ENCODE data around the gene THAP9. TPM values are rescaled to one million over a fixed set of nuclear protein-coding genes. Genes with fewer than 3 reads are reported as not detected.

The THAP9 gene
- total and polyA plus RNA-seq, 7 donors: 0.60 to 7.5 (median 3.9) TPM

DNA sequence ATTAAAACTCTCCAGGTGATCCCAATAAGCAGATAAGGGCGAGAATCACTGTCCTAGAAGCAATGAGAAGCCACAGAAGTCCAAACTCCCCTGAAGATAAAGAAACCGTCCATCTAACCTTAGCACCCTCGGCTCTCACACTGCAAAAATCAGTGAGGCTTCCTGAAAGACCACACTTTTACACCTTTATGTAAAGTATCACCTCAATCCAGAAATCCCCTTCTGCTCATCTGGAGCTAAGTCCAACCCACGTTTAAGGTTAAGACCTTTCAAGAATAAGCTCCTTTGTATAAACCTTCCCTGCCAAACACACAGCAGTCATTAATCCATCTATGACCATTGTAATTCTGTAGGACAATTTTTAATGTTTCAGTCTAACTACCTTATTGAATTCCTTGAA is 68.4 kb downstream of the THAP9 start:
- TF ChIP-seq EP300 (IDR thresholded peaks at IDR 0.05) (no peak), POLR2AphosphoS5 (IDR thresholded peaks at IDR 0.05) (no peak), POLR2A (IDR thresholded peaks at IDR 0.05) (no peak)
- TF ChIP-seq, protein P1, sequence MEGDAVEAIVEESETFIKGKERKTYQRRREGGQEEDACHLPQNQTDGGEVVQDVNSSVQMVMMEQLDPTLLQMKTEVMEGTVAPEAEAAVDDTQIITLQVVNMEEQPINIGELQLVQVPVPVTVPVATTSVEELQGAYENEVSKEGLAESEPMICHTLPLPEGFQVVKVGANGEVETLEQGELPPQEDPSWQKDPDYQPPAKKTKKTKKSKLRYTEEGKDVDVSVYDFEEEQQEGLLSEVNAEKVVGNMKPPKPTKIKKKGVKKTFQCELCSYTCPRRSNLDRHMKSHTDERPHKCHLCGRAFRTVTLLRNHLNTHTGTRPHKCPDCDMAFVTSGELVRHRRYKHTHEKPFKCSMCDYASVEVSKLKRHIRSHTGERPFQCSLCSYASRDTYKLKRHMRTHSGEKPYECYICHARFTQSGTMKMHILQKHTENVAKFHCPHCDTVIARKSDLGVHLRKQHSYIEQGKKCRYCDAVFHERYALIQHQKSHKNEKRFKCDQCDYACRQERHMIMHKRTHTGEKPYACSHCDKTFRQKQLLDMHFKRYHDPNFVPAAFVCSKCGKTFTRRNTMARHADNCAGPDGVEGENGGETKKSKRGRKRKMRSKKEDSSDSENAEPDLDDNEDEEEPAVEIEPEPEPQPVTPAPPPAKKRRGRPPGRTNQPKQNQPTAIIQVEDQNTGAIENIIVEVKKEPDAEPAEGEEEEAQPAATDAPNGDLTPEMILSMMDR (IDR thresholded peaks at IDR 0.05): no peak
- H3K36me3 ChIP-seq: peaks cover 0 to 49% (median 5%) of the 10 kb centered on the region in 4 donors

DNA sequence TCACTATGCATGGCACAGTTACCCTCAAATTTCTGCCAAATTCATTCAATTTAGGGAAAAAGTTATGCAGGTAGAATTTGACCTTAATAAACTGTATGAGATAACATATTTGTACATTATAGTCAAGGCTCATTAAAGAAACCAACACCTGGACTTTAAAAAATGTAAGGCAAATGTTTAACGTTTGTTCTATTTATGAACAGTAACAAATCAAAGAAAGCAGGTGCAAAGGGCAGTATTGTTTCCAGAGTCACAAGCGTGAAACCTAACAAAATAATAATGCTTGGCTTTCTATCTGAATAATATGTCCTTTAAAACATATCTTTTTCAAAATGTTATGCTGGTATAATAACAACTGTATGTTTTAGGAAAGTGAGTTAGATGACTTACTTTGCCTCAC is 68.9 kb downstream of the THAP9 start:
- intact Hi-C loops (cut with DNase I): no loop called here
- WGBS, 2 donors: 17 to 55% methylated on average over 2 of the region's 2 CpGs

More for the DNA sequence above, 68.4 kb downstream of the THAP9 start:
- intact Hi-C loops (cut with DNase I): no loop called here
- 32 to 71% methylated on average over 4 of the region's 4 CpGs for WGBS, 2 donors
- no peak for DNase-seq
- Histone ChIP-seq H3K9me3 (no peaks in the 10 kb centered on the region), H3K27ac (no peak overlapping the region), H3K4me3 (no peak overlapping the region), H3K27me3 (no peaks in the 10 kb centered on the region), H3K4me1 (no peaks in the 10 kb centered on the region)

More for the DNA sequence above, 68.9 kb downstream of the THAP9 start:
- no peak overlapping the region for H3K27ac ChIP-seq
- no peaks in the 10 kb centered on the region for H3K27me3 ChIP-seq
- DNase-seq: no peak
- H3K4me3 ChIP-seq: no peak overlapping the region
- TF ChIP-seq EP300 (IDR thresholded peaks at IDR 0.05): no peak
- no peak for TF ChIP-seq POLR2AphosphoS5 (IDR thresholded peaks at IDR 0.05)
- TF ChIP-seq, protein P1 (IDR thresholded peaks at IDR 0.05): no peak
- no peak for TF ChIP-seq POLR2A (IDR thresholded peaks at IDR 0.05)
- H3K4me1 ChIP-seq: no peaks in the 10 kb centered on the region
- peaks cover 0 to 50% (median 5%) of the 10 kb centered on the region in 4 donors for H3K36me3 ChIP-seq
- H3K9me3 ChIP-seq: no peaks in the 10 kb centered on the region

Small RNAs within 50 kb of the gene (small RNA-seq; reads per million reads assigned to genes)
- gene RF00019: 0 reads per million in 3 donors

Other genes starting within 250 kb of the THAP9 start
- 10 to 100 TPM; 27.3 to 30.7 (median 29.0) TPM for gene SCD5, start 101.9 kb upstream of the THAP9 start, total RNA-seq
- 1 to 10 TPM in 2 of 3 donors, under 1 TPM in 1; 0.69 to 4.7 (median 1.2) TPM for gene SCD5, start 101.9 kb upstream of the THAP9 start, polyA plus RNA-seq
- 100 to 1,000 TPM; 121 to 197 (median 132) TPM for gene SEC31A, start 9.6 kb upstream of the THAP9 start, total RNA-seq
- 10 to 100 TPM; 67.9 to 84.8 (median 82.7) TPM for gene SEC31A, start 9.6 kb upstream of the THAP9 start, polyA plus RNA-seq
- 1 to 10 TPM; 5.0 to 10.0 (median 8.4) TPM for gene LIN54, start 110.1 kb downstream of the THAP9 start, total RNA-seq
- gene LIN54, start 110.1 kb downstream of the THAP9 start, polyA plus RNA-seq: 1 to 10 TPM; 4.6 to 6.5 (median 4.8) TPM
- 10 to 100 TPM; 33.0 to 64.6 (median 53.8) TPM for gene COPS4, start 134.4 kb downstream of the THAP9 start, total RNA-seq
- 10 to 100 TPM; 28.9 to 31.0 (median 30.0) TPM for gene COPS4, start 134.4 kb downstream of the THAP9 start, polyA plus RNA-seq
- 1 to 10 TPM in 3 of 4 donors, under 1 TPM in 1; 0.71 to 4.2 (median 1.7) TPM for gene PLAC8, start 214.0 kb downstream of the THAP9 start, total RNA-seq
- gene PLAC8, start 214.0 kb downstream of the THAP9 start, polyA plus RNA-seq: 1,000 to 10,000 TPM in 1 of 3 donors, 100 to 1,000 TPM in 2; 490 to 1,311 (median 566) TPM

All from sigmoid colon (tissue), 7 donors.